PC-9 (cell line): ENCODE results near the gene SVEP1.

Experiments used
- EZH2 ChIP-seq: fragments of 200-600 bp; sonication (generic); IDR thresholded peaks from 2 replicates; pipeline ENCODE4 v1.8.0; 2017; ENCODE audit warnings: antibody characterized with exemption, low read depth
- TF ChIP-seq, protein P1 (sequence below): fragments of 200-600 bp; sonication (generic); conservative IDR thresholded peaks from 2 replicates; pipeline ENCODE4 v1.6.1; 2017; ENCODE audit warnings: mixed run types, antibody characterized with exemption, mild to moderate bottlenecking, moderate library complexity

DNA sequence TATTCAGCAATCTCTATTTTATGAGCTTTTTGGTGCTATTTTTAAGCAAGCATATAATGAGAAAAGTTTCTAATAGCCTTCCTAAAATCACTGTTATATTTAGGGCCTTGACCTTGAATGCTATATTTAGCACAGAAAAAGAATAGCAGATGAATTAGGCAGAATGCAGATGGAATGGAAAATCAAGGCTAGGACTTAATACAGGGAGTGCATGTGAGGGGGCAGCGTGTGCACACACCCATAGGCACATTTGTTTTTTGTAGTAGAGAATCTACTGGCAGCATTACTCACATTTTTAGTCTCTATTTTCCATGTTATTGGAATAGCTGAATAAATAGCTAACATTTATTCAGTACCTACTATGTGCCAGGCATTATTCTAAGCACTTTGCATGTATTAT, 79.9 kb downstream of the SVEP1 start:
- TF ChIP-seq, protein P1, sequence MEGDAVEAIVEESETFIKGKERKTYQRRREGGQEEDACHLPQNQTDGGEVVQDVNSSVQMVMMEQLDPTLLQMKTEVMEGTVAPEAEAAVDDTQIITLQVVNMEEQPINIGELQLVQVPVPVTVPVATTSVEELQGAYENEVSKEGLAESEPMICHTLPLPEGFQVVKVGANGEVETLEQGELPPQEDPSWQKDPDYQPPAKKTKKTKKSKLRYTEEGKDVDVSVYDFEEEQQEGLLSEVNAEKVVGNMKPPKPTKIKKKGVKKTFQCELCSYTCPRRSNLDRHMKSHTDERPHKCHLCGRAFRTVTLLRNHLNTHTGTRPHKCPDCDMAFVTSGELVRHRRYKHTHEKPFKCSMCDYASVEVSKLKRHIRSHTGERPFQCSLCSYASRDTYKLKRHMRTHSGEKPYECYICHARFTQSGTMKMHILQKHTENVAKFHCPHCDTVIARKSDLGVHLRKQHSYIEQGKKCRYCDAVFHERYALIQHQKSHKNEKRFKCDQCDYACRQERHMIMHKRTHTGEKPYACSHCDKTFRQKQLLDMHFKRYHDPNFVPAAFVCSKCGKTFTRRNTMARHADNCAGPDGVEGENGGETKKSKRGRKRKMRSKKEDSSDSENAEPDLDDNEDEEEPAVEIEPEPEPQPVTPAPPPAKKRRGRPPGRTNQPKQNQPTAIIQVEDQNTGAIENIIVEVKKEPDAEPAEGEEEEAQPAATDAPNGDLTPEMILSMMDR = no peak
- no peak for TF ChIP-seq EZH2
